ENCODE measurements around the gene ABCA13.
"Not testable (repeated sequence)": the region's sequence is repeated elsewhere in the genome, so short reads cannot be mapped to it uniquely, and the experiment has no call there.

The ABCA13 gene

GRCh38 chr7:48171202-48171601 lies at the start of gene ABCA13:
TSS of gene ABCA13 (plus strand) at chr7:48171458. CDS start at chr7:48171484, 26 bp downstream.
- DNase-seq: no peak

GRCh38 chr7:48126037-48126436 lies 45.2 kb upstream of the ABCA13 start:
- no peak for DNase-seq

GRCh38 chr7:48130658-48131108 lies 40.6 kb upstream of the ABCA13 start:
- no peak for DNase-seq

- no peak for DNase-seq
These were observed 38.5 kb upstream of the ABCA13 start for GRCh38 chr7:48132792-48133191.

GRCh38 chr7:48139459-48139858 lies 31.8 kb upstream of the ABCA13 start:
- no peak for DNase-seq

- DNase-seq: peak in 1 of 2 donors; percentile 19
These were observed 31.1 kb upstream of the ABCA13 start for GRCh38 chr7:48140001-48140681.

GRCh38 chr7:48141521-48141920 lies 29.7 kb upstream of the ABCA13 start:
- DNase-seq: no peak

- peak in 1 of 2 donors; percentile 9 for DNase-seq
These were observed 26.9 kb upstream of the ABCA13 start for GRCh38 chr7:48144291-48144768.

GRCh38 chr7:48147078-48147591 lies 24.1 kb upstream of the ABCA13 start:
- no peak for DNase-seq

GRCh38 chr7:48147690-48148089 lies 23.6 kb upstream of the ABCA13 start:
- DNase-seq: not testable (repeated sequence)

GRCh38 chr7:48148311-48148710 lies 22.9 kb upstream of the ABCA13 start:
- no peak for DNase-seq

GRCh38 chr7:48149058-48149457 lies 22.2 kb upstream of the ABCA13 start:
- DNase-seq: no peak

- no peak for DNase-seq
These were observed 21.2 kb upstream of the ABCA13 start for GRCh38 chr7:48150086-48150485.

- DNase-seq: peak; percentile 44 to 71
These were observed 16.4 kb upstream of the ABCA13 start for GRCh38 chr7:48154792-48155413.

- DNase-seq: no peak
These were observed 12.9 kb upstream of the ABCA13 start for GRCh38 chr7:48158404-48158803.

- no peak for DNase-seq
These were observed 9.7 kb upstream of the ABCA13 start for GRCh38 chr7:48161407-48162125.

- DNase-seq: no peak
These were observed 6.1 kb upstream of the ABCA13 start for GRCh38 chr7:48165157-48165556.

- DNase-seq: peak in 1 of 2 donors; percentile 12
These were observed 3.1 kb upstream of the ABCA13 start for GRCh38 chr7:48168159-48168558.

- no peak for DNase-seq
These were observed 752 bp upstream of the ABCA13 start for GRCh38 chr7:48170506-48170905.

- DNase-seq: no peak
These were observed 2.1 kb downstream of the ABCA13 start for GRCh38 chr7:48173313-48173712.

- no peak for DNase-seq
These were observed 2.6 kb downstream of the ABCA13 start for GRCh38 chr7:48173756-48174382.

- DNase-seq: no peak
These were observed 3.8 kb downstream of the ABCA13 start for GRCh38 chr7:48175019-48175418.

- no peak for DNase-seq
These were observed 5.2 kb downstream of the ABCA13 start for GRCh38 chr7:48176356-48176893.

Measured in inflammatory macrophage treated with lipopolysaccharide for 1 hour (primary cell).